ENCODE results near the gene RND2. TPM values are rescaled to one million over a fixed set of nuclear protein-coding genes. Genes with fewer than 3 reads are reported as not detected.

The RND2 gene
- total and polyA plus RNA-seq, 9 of the 15 experiments (the other 6 are each of a cell fraction or from before 2014, with no cell fraction given) = 0.15 to 1.9 (median 0.98) TPM

DNA sequence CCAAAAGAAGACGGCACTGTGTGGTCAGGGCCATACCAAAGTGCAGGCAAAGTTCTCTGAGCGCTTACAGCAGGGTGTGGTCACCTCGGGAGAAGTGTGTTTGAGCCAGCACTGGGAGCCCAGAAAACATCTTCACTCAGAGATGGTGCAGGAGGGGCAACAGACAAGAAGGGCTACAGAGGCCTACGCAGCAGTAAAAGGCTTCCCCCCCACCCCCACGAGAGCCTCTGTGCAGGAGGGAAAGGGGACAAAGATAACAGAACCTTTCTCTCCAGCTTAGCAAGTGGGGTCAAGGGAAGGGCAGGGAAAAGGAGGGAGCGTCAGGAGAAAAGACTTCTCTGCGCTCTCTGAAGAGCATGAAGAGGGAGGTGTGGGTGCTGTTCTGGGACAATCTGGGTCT, 5.6 kb upstream of the RND2 start (continued):
- TF ChIP-seq, protein P1, sequence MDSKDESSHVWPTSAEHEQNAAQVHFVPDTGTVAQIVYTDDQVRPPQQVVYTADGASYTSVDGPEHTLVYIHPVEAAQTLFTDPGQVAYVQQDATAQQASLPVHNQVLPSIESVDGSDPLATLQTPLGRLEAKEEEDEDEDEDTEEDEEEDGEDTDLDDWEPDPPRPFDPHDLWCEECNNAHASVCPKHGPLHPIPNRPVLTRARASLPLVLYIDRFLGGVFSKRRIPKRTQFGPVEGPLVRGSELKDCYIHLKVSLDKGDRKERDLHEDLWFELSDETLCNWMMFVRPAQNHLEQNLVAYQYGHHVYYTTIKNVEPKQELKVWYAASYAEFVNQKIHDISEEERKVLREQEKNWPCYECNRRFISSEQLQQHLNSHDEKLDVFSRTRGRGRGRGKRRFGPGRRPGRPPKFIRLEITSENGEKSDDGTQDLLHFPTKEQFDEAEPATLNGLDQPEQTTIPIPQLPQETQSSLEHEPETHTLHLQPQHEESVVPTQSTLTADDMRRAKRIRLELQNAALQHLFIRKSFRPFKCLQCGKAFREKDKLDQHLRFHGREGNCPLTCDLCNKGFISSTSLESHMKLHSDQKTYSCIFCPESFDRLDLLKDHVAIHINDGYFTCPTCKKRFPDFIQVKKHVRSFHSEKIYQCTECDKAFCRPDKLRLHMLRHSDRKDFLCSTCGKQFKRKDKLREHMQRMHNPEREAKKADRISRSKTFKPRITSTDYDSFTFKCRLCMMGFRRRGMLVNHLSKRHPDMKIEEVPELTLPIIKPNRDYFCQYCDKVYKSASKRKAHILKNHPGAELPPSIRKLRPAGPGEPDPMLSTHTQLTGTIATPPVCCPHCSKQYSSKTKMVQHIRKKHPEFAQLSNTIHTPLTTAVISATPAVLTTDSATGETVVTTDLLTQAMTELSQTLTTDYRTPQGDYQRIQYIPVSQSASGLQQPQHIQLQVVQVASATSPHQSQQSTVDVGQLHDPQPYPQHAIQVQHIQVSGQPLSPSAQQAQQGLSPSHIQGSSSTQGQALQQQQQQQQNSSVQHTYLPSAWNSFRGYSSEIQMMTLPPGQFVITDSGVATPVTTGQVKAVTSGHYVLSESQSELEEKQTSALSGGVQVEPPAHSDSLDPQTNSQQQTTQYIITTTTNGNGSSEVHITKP (IDR thresholded peaks at IDR 0.05; ENCODE audit: partially characterized antibody) = peak; percentile 61
- TF ChIP-seq NCOR1 (IDR thresholded peaks at IDR 0.05) = peak; percentile 22; the same call in 1 of the 2 replicates
- no peak for TF ChIP-seq RUNX1 (IDR thresholded peaks at IDR 0.05; ENCODE audit: low read depth)
- peak; percentile 49 for TF ChIP-seq ZFP36 (IDR thresholded peaks at IDR 0.05; ENCODE audit: low read depth, low read length, partially characterized antibody)
- peak; percentile 24 for TF ChIP-seq TAF1 (IDR thresholded peaks at IDR 0.05; ENCODE audit: control insufficient read depth, extremely low read depth, insufficient read depth, low read length, severe bottlenecking)
- no peak for TF ChIP-seq SMAD4 (CRISPR knock-in tag; conservative IDR thresholded peaks at IDR 0.05)
- peak; percentile 9; the same call in 1 of the 2 replicates for TF ChIP-seq CTBP1 (IDR thresholded peaks at IDR 0.05; ENCODE audit: borderline replicate concordance)
- 0 out of 2 replicates have a peak, but pooled peaks have one; percentile 6 for TF ChIP-seq ARID1B (IDR thresholded peaks at IDR 0.05)
- TF ChIP-seq, protein P2, sequence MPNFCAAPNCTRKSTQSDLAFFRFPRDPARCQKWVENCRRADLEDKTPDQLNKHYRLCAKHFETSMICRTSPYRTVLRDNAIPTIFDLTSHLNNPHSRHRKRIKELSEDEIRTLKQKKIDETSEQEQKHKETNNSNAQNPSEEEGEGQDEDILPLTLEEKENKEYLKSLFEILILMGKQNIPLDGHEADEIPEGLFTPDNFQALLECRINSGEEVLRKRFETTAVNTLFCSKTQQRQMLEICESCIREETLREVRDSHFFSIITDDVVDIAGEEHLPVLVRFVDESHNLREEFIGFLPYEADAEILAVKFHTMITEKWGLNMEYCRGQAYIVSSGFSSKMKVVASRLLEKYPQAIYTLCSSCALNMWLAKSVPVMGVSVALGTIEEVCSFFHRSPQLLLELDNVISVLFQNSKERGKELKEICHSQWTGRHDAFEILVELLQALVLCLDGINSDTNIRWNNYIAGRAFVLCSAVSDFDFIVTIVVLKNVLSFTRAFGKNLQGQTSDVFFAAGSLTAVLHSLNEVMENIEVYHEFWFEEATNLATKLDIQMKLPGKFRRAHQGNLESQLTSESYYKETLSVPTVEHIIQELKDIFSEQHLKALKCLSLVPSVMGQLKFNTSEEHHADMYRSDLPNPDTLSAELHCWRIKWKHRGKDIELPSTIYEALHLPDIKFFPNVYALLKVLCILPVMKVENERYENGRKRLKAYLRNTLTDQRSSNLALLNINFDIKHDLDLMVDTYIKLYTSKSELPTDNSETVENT (CRISPR knock-in tag; IDR thresholded peaks at IDR 0.05) = no peak
- no peak for TF ChIP-seq ZNF584 (CRISPR knock-in tag; IDR thresholded peaks at IDR 0.05; ENCODE audit: low read depth)
- TF ChIP-seq, protein P3, sequence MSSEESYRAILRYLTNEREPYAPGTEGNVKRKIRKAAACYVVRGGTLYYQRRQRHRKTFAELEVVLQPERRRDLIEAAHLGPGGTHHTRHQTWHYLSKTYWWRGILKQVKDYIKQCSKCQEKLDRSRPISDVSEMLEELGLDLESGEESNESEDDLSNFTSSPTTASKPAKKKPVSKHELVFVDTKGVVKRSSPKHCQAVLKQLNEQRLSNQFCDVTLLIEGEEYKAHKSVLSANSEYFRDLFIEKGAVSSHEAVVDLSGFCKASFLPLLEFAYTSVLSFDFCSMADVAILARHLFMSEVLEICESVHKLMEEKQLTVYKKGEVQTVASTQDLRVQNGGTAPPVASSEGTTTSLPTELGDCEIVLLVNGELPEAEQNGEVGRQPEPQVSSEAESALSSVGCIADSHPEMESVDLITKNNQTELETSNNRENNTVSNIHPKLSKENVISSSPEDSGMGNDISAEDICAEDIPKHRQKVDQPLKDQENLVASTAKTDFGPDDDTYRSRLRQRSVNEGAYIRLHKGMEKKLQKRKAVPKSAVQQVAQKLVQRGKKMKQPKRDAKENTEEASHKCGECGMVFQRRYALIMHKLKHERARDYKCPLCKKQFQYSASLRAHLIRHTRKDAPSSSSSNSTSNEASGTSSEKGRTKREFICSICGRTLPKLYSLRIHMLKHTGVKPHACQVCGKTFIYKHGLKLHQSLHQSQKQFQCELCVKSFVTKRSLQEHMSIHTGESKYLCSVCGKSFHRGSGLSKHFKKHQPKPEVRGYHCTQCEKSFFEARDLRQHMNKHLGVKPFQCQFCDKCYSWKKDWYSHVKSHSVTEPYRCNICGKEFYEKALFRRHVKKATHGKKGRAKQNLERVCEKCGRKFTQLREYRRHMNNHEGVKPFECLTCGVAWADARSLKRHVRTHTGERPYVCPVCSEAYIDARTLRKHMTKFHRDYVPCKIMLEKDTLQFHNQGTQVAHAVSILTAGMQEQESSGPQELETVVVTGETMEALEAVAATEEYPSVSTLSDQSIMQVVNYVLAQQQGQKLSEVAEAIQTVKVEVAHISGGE (CRISPR knock-in tag; IDR thresholded peaks at IDR 0.05) = 0 out of 6 replicates have a peak, but pooled peaks of 1 of the 3 experiments have one; percentile 24
- TF ChIP-seq ESRRA (IDR thresholded peaks at IDR 0.05; ENCODE audit: borderline replicate concordance, low read depth) = peak; percentile 12; the same call in 1 of the 2 replicates
- TF ChIP-seq, protein P4, sequence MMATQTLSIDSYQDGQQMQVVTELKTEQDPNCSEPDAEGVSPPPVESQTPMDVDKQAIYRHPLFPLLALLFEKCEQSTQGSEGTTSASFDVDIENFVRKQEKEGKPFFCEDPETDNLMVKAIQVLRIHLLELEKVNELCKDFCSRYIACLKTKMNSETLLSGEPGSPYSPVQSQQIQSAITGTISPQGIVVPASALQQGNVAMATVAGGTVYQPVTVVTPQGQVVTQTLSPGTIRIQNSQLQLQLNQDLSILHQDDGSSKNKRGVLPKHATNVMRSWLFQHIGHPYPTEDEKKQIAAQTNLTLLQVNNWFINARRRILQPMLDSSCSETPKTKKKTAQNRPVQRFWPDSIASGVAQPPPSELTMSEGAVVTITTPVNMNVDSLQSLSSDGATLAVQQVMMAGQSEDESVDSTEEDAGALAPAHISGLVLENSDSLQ (IDR thresholded peaks at IDR 0.05) = no peak
- TF ChIP-seq, protein P5, sequence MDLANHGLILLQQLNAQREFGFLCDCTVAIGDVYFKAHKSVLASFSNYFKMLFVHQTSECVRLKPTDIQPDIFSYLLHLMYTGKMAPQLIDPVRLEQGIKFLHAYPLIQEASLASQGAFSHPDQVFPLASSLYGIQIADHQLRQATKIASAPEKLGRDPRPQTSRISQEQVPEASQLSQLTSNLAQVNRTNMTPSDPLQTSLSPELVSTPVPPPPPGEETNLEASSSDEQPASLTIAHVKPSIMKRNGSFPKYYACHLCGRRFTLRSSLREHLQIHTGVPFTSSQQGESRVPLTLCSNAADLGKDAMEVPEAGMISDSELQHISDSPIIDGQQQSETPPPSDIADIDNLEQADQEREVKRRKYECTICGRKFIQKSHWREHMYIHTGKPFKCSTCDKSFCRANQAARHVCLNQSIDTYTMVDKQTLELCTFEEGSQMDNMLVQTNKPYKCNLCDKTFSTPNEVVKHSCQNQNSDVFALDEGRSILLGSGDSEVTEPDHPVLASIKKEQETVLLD (IDR thresholded peaks at IDR 0.05) = peak; percentile 30; the same call in 1 of the 2 replicates
- no peak for TF ChIP-seq TSC22D4 (tag; IDR thresholded peaks at IDR 0.05)

All from K562 (cell line).